GM23338 (cell line): Measurements from ENCODE around the gene STON2. TPM values are rescaled to one million over a fixed set of nuclear protein-coding genes. Genes with fewer than 3 reads are reported as not detected.

Experiments used
- ATAC-seq: fragments of 200-7000 bp; cut with Tn5 transposase; 3 replicates; pipeline ENCODE4 v1.9.1; 2020
- DNase-seq: peaks from one replicate; pipeline ENCODE4 v3.0.0-alpha.2; 2015; ENCODE audit warnings: low spot score
- H2AFZ ChIP-seq: fragments of 200-600 bp; sonication (generic); 2 replicates; pipeline ENCODE4 v1.8.0; 2016; ENCODE audit warnings: antibody characterized with exemption, mild to moderate bottlenecking, moderate library complexity
- H3F3A ChIP-seq: fragments of 200-600 bp; sonication (generic); replicated peaks from 2 replicates; pipeline ENCODE4 v1.8.0; 2017; ENCODE audit warnings: antibody characterized with exemption, mixed run types, low read depth
- H3K27ac ChIP-seq: fragments of 200-600 bp; sonication (generic); 2 replicates; pipeline ENCODE4 v1.6.1; 2016; ENCODE audit warnings: low read depth
- H3K27me3 ChIP-seq: fragments of 200-600 bp; sonication (generic); 2 replicates; pipeline ENCODE4 v1.8.0; 2016; ENCODE audit warnings: mild to moderate bottlenecking, mixed run types, moderate library complexity; ENCODE audit not compliant: insufficient read depth
- H3K36me3 ChIP-seq: fragments of 200-600 bp; sonication (generic); 2 replicates; pipeline ENCODE4 v1.8.0; 2016; ENCODE audit warnings: mild to moderate bottlenecking; ENCODE audit not compliant: insufficient read depth
- H3K4me1 ChIP-seq: fragments of 200-600 bp; sonication (generic); 2 replicates; pipeline ENCODE4 v1.8.0; 2016; ENCODE audit warnings: mild to moderate bottlenecking, moderate library complexity; ENCODE audit not compliant: insufficient read depth
- H3K4me2 ChIP-seq: fragments of 200-600 bp; sonication (generic); 2 replicates; pipeline ENCODE4 v1.7.1; 2017; ENCODE audit warnings: mixed run types
- H3K4me3 ChIP-seq: fragments of 200-600 bp; sonication (generic); 2 replicates; pipeline ENCODE4 v1.6.1; 2016; ENCODE audit warnings: mixed run types
- H3K79me2 ChIP-seq: fragments of 200-600 bp; sonication (generic); replicated peaks from 2 replicates; pipeline ENCODE4 v1.8.0; 2017; ENCODE audit warnings: mild to moderate bottlenecking; ENCODE audit not compliant: insufficient read depth
- H3K9me2 ChIP-seq: fragments of 200-600 bp; sonication (generic); 2 replicates; pipeline ENCODE4 v1.8.0; 2017; ENCODE audit not compliant: insufficient read depth
- H4K20me1 ChIP-seq: fragments of 200-600 bp; sonication (generic); replicated peaks from 2 replicates; pipeline ENCODE4 v1.8.0; 2017; ENCODE audit warnings: mild to moderate bottlenecking; ENCODE audit not compliant: insufficient read depth
- H3K27ac Mint-ChIP-seq: 2 replicates; pipeline ENCODE4 v1.8.0; 2020; ENCODE audit warnings: inconsistent platforms, mild to moderate bottlenecking, moderate library complexity, mixed read lengths
- H3K27me3 Mint-ChIP-seq: 3 replicates; pipeline ENCODE4 v1.8.0; 2022; ENCODE audit warnings: low read depth, mild to moderate bottlenecking, moderate library complexity, mixed read lengths, inconsistent platforms; ENCODE audit not compliant: insufficient read depth, poor library complexity
- H3K36me3 Mint-ChIP-seq: 3 replicates; pipeline ENCODE4 v1.8.0; 2021; ENCODE audit warnings: low read depth, mild to moderate bottlenecking, inconsistent platforms, moderate library complexity, mixed read lengths
- H3K4me1 Mint-ChIP-seq: 3 replicates; pipeline ENCODE4 v1.8.0; 2020; ENCODE audit warnings: mild to moderate bottlenecking, inconsistent platforms, mixed read lengths
- H3K4me3 Mint-ChIP-seq: 3 replicates; pipeline ENCODE4 v1.8.0; 2021; ENCODE audit warnings: moderate library complexity, mild to moderate bottlenecking, inconsistent platforms, mixed read lengths
- H3K9me3 Mint-ChIP-seq: 3 replicates; pipeline ENCODE4 v1.8.0; 2020; ENCODE audit warnings: moderate library complexity, mild to moderate bottlenecking, inconsistent platforms, mixed read lengths
- CREB1 ChIP-seq: fragments of 250-450 bp; sonication (Bioruptor Pico); IDR thresholded peaks from 2 replicates; pipeline ENCODE4 v1.5.0; 2020; ENCODE audit warnings: low read depth, mild to moderate bottlenecking, moderate library complexity
- CTCF ChIP-seq, 2 experiments: fragments of 200-600 bp in 1 of 2; sonication (generic) in 1 of 2; conservative IDR thresholded peaks; 2 replicates each; pipeline versions ENCODE4 v1.5.1 to v1.6.1; 2016 to 2017; ENCODE audit warnings: antibody characterized with exemption in 2 of 2, low read depth in 2 of 2, mild to moderate bottlenecking in 2 of 2, moderate library complexity in 1 of 2
- ETS1 ChIP-seq: IDR thresholded peaks from 2 replicates; pipeline ENCODE4 v1.6.1; 2016; ENCODE audit warnings: antibody characterized with exemption
- EZH2 ChIP-seq: fragments of 200-600 bp; sonication (generic); IDR thresholded peaks from one replicate; pipeline ENCODE4 v1.8.0; 2017; ENCODE audit warnings: antibody characterized with exemption, mild to moderate bottlenecking, low read depth; ENCODE audit not compliant: unreplicated experiment
- EZH2phosphoT487 ChIP-seq: fragments of 200-600 bp; sonication (generic); IDR thresholded peaks from one replicate; pipeline ENCODE4 v1.8.1; 2018; ENCODE audit warnings: antibody characterized with exemption; ENCODE audit not compliant: unreplicated experiment
- JUNB ChIP-seq: IDR thresholded peaks from one replicate; pipeline ENCODE4 v1.6.1; 2016; ENCODE audit warnings: antibody characterized with exemption; ENCODE audit not compliant: unreplicated experiment
- NANOG ChIP-seq: IDR thresholded peaks from 2 replicates; pipeline ENCODE4 v1.6.1; 2016; ENCODE audit warnings: antibody characterized with exemption, borderline replicate concordance
- POLR2AphosphoS5 ChIP-seq: IDR thresholded peaks from 2 replicates; pipeline ENCODE4 v1.6.1; 2016; ENCODE audit warnings: antibody characterized with exemption, low read depth
- REST ChIP-seq: IDR thresholded peaks from one replicate; pipeline ENCODE4 v1.6.1; 2018; ENCODE audit warnings: antibody characterized with exemption; ENCODE audit not compliant: unreplicated experiment
- STAT1 ChIP-seq: IDR thresholded peaks from one replicate; pipeline ENCODE4 v1.6.1; 2016; ENCODE audit warnings: antibody characterized with exemption; ENCODE audit not compliant: unreplicated experiment
- ZNF114 ChIP-seq: fragments of 250-450 bp; sonication (Bioruptor Pico); IDR thresholded peaks from 2 replicates; pipeline ENCODE4 v1.5.0; 2020; ENCODE audit warnings: mild to moderate bottlenecking, moderate library complexity
- ZNF331 ChIP-seq: fragments of 250-450 bp; sonication (Bioruptor Pico); IDR thresholded peaks from 2 replicates; pipeline ENCODE4 v1.5.0; 2020; ENCODE audit warnings: low read depth, mild to moderate bottlenecking, moderate library complexity
- ZNF462 ChIP-seq: fragments of 250-450 bp; sonication (Bioruptor Pico); IDR thresholded peaks from 2 replicates; pipeline ENCODE4 v1.5.0; 2020; ENCODE audit warnings: mild to moderate bottlenecking, moderate library complexity
- polyA plus RNA-seq: library from polyadenylated mRNA; unstranded; fragments of >200 nt; fragmentation: Nextera tagmentation; extraction: Ambion mirVana; gene quantifications from 2 replicates; pipeline ENCODE4 v1.2.1, GENCODE V29; 2016
- total RNA-seq: library from RNA; depleted of rRNA; stranded (reverse); fragments of >200 nt; shearing (Covaris generic); gene quantifications from 2 replicates; pipeline ENCODE4 v1.2.3, GENCODE V29; 2014

Gene STON2
- total and polyA plus RNA-seq, 2 experiments from 2014 or later = 8.2 to 71.0 TPM

- Mint-ChIP-seq H3K27me3 (no peaks in the 10 kb centered on the region), H3K27ac (no peak overlapping the region), H3K4me1 (peaks cover 23% of the 10 kb centered on the region), H3K36me3 (no peaks in the 10 kb centered on the region), H3K9me3 (no peaks in the 10 kb centered on the region), H3K4me3 (no peak overlapping the region)
- no peaks in the 10 kb centered on the region; the same call in 1 of the 2 replicates for H4K20me1 ChIP-seq
- H3K27me3 ChIP-seq = no peaks in the 10 kb centered on the region
- ATAC-seq = no peak
- H3K36me3 ChIP-seq = no peaks in the 10 kb centered on the region
- no peak overlapping the region for H3K4me3 ChIP-seq
- DNase-seq = no peak
- no peak overlapping the region for H3K27ac ChIP-seq
- H3F3A ChIP-seq = no peaks in the 10 kb centered on the region
- peaks cover 9% of the 10 kb centered on the region for H3K4me1 ChIP-seq
- H3K79me2 ChIP-seq = no peaks in the 10 kb centered on the region; the same call in 1 of the 2 replicates
- no peak overlapping the region for H2AFZ ChIP-seq
- no peak overlapping the region for H3K4me2 ChIP-seq
- TF ChIP-seq REST (no peak), ZNF114 (CRISPR knock-in tag) (no peak), CREB1 (CRISPR knock-in tag) (no peak), CTCF (conservative IDR thresholded peaks at IDR 0.05; ENCODE audit: low read depth in 2 of 2) (no peak), ZNF462 (no peak), ZNF331 (CRISPR knock-in tag) (no peak), POLR2AphosphoS5 (no peak), NANOG (no peak), EZH2phosphoT487 (no peak), ETS1 (no peak), JUNB (no peak), STAT1 (no peak), EZH2 (no peak)
- no peaks in the 10 kb centered on the region for H3K9me2 ChIP-seq
These were observed 70.3 kb downstream of the STON2 start for GRCh38 chr14:81329640-81330381.
